ENCODE data around the gene PEX12. TPM values are rescaled to one million over a fixed set of nuclear protein-coding genes. Genes with fewer than 3 reads are reported as not detected.

The PEX12 gene
- total and polyA plus RNA-seq, 9 of the 15 experiments (the other 6 are each of a cell fraction or from before 2014, with no cell fraction given): 4.0 to 12.4 (median 6.4) TPM

DNA sequence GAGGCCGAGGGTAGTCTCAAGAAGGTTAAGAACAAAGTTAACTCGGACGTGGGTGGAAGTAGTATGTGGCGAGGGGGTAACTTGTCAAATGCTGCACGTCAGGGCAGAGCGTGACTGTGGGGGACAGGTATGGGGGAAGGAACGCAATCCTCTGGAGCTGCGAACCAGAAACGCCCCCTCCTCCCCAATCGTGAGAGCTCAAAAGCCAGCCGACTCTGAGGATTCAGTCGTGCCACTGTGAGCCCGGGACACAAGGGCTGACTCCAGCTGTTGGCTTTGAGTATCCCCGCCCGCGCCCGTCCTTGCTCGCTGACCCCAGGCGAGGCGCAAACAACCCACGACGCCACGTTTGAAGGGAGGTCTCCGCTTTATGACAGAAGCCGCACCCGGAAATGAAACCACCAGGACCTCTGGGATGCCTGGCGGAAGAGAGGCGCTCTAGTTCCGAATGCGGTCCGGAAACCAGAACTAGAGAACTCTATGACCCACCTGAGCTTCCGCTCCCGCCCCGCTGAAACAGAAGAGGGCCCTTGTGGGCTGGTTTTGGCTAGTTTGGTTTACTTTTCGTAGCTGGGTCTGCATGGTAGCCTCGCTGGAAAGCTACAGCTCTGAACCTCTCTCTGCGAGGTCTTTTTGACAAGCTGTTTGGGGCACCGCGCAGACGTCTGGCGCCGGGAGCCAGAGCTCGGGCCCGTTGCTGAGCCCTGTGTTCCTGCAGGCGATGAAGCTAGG is at the start of gene PEX12 (continued):
- TF ChIP-seq, protein P1, sequence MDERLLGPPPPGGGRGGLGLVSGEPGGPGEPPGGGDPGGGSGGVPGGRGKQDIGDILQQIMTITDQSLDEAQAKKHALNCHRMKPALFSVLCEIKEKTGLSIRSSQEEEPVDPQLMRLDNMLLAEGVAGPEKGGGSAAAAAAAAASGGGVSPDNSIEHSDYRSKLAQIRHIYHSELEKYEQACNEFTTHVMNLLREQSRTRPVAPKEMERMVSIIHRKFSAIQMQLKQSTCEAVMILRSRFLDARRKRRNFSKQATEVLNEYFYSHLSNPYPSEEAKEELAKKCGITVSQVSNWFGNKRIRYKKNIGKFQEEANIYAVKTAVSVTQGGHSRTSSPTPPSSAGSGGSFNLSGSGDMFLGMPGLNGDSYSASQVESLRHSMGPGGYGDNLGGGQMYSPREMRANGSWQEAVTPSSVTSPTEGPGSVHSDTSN (CRISPR knock-in tag; IDR thresholded peaks at IDR 0.05; ENCODE audit: low read depth): no peak
- TF ChIP-seq, protein P1 (tag; conservative IDR thresholded peaks at IDR 0.05; ENCODE audit: low read depth): no peak
- TF ChIP-seq TAF1 (IDR thresholded peaks at IDR 0.05; ENCODE audit: control insufficient read depth, extremely low read depth, insufficient read depth, low read length, severe bottlenecking): peak; percentile 91
- no peak for TF ChIP-seq LCOR (CRISPR knock-in tag; IDR thresholded peaks at IDR 0.05)
- TF ChIP-seq, protein P2, sequence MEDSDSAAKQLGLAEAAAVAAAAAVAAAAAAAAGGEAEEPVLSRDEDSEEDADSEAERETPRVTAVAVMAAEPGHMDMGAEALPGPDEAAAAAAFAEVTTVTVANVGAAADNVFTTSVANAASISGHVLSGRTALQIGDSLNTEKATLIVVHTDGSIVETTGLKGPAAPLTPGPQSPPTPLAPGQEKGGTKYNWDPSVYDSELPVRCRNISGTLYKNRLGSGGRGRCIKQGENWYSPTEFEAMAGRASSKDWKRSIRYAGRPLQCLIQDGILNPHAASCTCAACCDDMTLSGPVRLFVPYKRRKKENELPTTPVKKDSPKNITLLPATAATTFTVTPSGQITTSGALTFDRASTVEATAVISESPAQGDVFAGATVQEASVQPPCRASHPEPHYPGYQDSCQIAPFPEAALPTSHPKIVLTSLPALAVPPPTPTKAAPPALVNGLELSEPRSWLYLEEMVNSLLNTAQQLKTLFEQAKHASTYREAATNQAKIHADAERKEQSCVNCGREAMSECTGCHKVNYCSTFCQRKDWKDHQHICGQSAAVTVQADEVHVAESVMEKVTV (CRISPR knock-in tag; IDR thresholded peaks at IDR 0.05): no peak
- peak; percentile 97 for TF ChIP-seq ETV1 (tag; conservative IDR thresholded peaks at IDR 0.05; ENCODE audit: low read depth)
- peak; percentile 86 for TF ChIP-seq ELF4 (CRISPR knock-in tag; IDR thresholded peaks at IDR 0.05)
- no peak for TF ChIP-seq STAT5B (CRISPR knock-in tag; IDR thresholded peaks at IDR 0.05)
- TF ChIP-seq ARHGAP35 (IDR thresholded peaks at IDR 0.05; ENCODE audit: partially characterized antibody): no peak
- TF ChIP-seq CXXC5 (CRISPR knock-in tag; IDR thresholded peaks at IDR 0.05): peak; percentile 90
- TF ChIP-seq PRMT5 (CRISPR knock-in tag; IDR thresholded peaks at IDR 0.05): no peak
- TF ChIP-seq HDAC6 (IDR thresholded peaks at IDR 0.05; ENCODE audit: low read depth, low read length): no peak
- peak; percentile 21; the same call in 1 of the 2 replicates for TF ChIP-seq ZNF263 (CRISPR knock-in tag; IDR thresholded peaks at IDR 0.05; ENCODE audit: borderline replicate concordance)
- no peak for TF ChIP-seq PPARD (CRISPR knock-in tag; IDR thresholded peaks at IDR 0.05)
- TF ChIP-seq HMGN3 (IDR thresholded peaks at IDR 0.05; ENCODE audit: borderline replicate concordance, extremely low read depth, insufficient read length, low read depth, low read length): peak; percentile 80
- no peak for TF ChIP-seq ZFP30 (CRISPR knock-in tag; IDR thresholded peaks at IDR 0.05; ENCODE audit: borderline replicate concordance)
- TF ChIP-seq RBM22 (IDR thresholded peaks at IDR 0.05; ENCODE audit: low read depth, low read length, poor library complexity, severe bottlenecking): no peak
- no peak; the same call in 1 of the 2 replicates for TF ChIP-seq CHD2 (IDR thresholded peaks at IDR 0.05; ENCODE audit: low read depth, low read length)
- no peak for TF ChIP-seq ZNF217 (CRISPR knock-in tag; IDR thresholded peaks at IDR 0.05)
- no peak for TF ChIP-seq EHMT2 (IDR thresholded peaks at IDR 0.05)
- TF ChIP-seq HSF4 (CRISPR knock-in tag; IDR thresholded peaks at IDR 0.05; ENCODE audit: borderline replicate concordance): no peak

Measured in K562 (cell line).